DOHH2 (cell line): ENCODE results near the gene PALM.

Experiments
- EZH2phosphoT487 ChIP-seq: fragments of 200-600 bp; sonication (generic); IDR thresholded peaks from 2 replicates; pipeline ENCODE4 v1.6.1; 2017; ENCODE audit warnings: borderline replicate concordance, mild to moderate bottlenecking, antibody characterized with exemption, low read length, moderate library complexity, mixed read lengths
- TF ChIP-seq, protein P1 (sequence below): fragments of 200-600 bp; sonication (generic); IDR thresholded peaks from one replicate; pipeline ENCODE4 v1.5.1; 2014; ENCODE audit warnings: antibody characterized with exemption, mild to moderate bottlenecking, low read depth, low read length; ENCODE audit not compliant: poor library complexity, severe bottlenecking

DNA sequence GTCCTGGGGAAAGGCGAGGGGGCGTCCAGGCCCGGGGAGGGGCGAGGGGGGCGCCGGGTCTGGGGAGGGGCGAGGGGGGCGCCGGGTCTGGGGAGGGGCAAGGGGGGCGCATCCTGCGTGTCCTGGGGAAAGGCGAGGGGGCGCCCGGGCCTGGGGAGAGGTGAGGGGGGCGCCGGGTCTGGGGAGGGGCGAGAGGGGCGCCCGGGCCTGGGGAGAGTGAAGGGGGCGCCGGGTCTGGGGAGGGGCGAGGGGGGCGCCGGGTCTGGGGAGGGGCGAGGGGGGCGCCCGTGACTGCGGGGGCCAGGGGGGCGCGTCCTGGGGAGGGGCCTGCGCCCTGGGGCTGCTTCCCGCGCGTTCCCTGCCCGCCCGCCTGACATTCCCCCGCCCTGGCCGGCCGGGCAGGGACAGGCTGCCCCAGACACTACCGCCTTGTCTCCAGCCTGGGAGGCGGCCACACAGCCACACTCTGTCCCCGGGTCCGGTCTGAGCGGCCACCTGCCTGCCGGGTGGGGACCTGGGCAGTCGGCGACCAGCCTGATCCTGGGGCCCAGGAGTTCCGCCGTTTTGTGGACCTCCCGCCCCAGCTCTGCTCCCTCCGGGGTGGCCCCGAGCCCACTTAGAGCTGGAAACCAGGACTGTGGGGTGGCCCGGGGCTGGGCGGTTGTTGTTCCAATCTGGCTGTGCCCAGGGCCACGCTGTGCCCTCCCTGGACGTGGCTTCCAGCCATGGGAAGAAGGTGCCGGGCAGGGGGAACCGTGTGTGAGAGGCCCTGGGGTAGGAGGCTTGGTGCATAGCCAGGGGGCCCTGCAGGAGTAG is 11.8 kb downstream of the PALM start:
- TF ChIP-seq, protein P1, sequence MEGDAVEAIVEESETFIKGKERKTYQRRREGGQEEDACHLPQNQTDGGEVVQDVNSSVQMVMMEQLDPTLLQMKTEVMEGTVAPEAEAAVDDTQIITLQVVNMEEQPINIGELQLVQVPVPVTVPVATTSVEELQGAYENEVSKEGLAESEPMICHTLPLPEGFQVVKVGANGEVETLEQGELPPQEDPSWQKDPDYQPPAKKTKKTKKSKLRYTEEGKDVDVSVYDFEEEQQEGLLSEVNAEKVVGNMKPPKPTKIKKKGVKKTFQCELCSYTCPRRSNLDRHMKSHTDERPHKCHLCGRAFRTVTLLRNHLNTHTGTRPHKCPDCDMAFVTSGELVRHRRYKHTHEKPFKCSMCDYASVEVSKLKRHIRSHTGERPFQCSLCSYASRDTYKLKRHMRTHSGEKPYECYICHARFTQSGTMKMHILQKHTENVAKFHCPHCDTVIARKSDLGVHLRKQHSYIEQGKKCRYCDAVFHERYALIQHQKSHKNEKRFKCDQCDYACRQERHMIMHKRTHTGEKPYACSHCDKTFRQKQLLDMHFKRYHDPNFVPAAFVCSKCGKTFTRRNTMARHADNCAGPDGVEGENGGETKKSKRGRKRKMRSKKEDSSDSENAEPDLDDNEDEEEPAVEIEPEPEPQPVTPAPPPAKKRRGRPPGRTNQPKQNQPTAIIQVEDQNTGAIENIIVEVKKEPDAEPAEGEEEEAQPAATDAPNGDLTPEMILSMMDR: no peak
- no peak for TF ChIP-seq EZH2phosphoT487
